ENCODE data around the gene CDH26.

GRCh38 chr20:59988141-59988540 is 29.9 kb downstream of the CDH26 start:
- TF ChIP-seq, protein P1, sequence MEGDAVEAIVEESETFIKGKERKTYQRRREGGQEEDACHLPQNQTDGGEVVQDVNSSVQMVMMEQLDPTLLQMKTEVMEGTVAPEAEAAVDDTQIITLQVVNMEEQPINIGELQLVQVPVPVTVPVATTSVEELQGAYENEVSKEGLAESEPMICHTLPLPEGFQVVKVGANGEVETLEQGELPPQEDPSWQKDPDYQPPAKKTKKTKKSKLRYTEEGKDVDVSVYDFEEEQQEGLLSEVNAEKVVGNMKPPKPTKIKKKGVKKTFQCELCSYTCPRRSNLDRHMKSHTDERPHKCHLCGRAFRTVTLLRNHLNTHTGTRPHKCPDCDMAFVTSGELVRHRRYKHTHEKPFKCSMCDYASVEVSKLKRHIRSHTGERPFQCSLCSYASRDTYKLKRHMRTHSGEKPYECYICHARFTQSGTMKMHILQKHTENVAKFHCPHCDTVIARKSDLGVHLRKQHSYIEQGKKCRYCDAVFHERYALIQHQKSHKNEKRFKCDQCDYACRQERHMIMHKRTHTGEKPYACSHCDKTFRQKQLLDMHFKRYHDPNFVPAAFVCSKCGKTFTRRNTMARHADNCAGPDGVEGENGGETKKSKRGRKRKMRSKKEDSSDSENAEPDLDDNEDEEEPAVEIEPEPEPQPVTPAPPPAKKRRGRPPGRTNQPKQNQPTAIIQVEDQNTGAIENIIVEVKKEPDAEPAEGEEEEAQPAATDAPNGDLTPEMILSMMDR (IDR thresholded peaks at IDR 0.05) = no peak
- TF ChIP-seq POLR2A (IDR thresholded peaks at IDR 0.05) = no peak
